ENCODE results near the gene WDR37. TPM values are rescaled to one million over a fixed set of nuclear protein-coding genes. Genes with fewer than 3 reads are reported as not detected.

The WDR37 gene
- total and polyA plus RNA-seq, 2 donors (not counting 1 experiment from before 2014, with no cell fraction given), result 17.3 to 33.2 TPM

GRCh38 chr10:1043532-1043995 lies 12.6 kb upstream of the WDR37 start:
- Histone ChIP-seq H3K27me3 (replicated peaks in 1 of 4; ENCODE audit: control extremely low read depth in 1 of 4, control insufficient read depth in 3 of 4, insufficient read depth in 4 of 4, low read length in 3 of 4) (no peaks in the 10 kb centered on the region), H3K36me3 (replicated peaks in 1 of 2; ENCODE audit: control extremely low read depth in 1 of 2, control insufficient read depth in 1 of 2, extremely low read depth in 1 of 2, insufficient read depth in 2 of 2, low read length in 1 of 2) (peaks cover 3 to 31% of the 10 kb centered on the region in 2 experiments), H4K20me1 (ENCODE audit: control insufficient read depth, insufficient read depth, low read length, poor library complexity, severe bottlenecking) (peaks cover 17% of the 10 kb centered on the region), H3K4me1 (ENCODE audit: control insufficient read depth in 2 of 2, insufficient read depth in 2 of 2, low read length in 2 of 2) (peaks cover 40 to 43% of the 10 kb centered on the region in 2 donors), H2AFZ (ENCODE audit: insufficient read depth, low read depth, low read length, poor library complexity, severe bottlenecking) (no peak overlapping the region), H3K9ac (ENCODE audit: low read length) (peak overlapping the region; percentile 59), H3K27ac (ENCODE audit: low read length in 2 of 2) (peak overlapping the region; percentile 65 to 86), H3K4me3 (ENCODE audit: control extremely low read depth in 1 of 5, extremely low read depth in 1 of 5, insufficient read depth in 1 of 5, low read depth in 2 of 5, low read length in 4 of 5) (peak overlapping the region; percentile 32 to 81 (median 59)), H3K4me2 (replicated peaks; ENCODE audit: low read depth, low read length, poor library complexity, severe bottlenecking) (peak overlapping the region; percentile 69), H3K9me3 (ENCODE audit: control extremely low read depth in 1 of 3, control insufficient read depth in 2 of 3, insufficient read depth in 1 of 3, low read length in 2 of 3) (no peaks in the 10 kb centered on the region), H3K79me2 (ENCODE audit: control insufficient read depth, insufficient read depth, low read length) (peaks cover 36% of the 10 kb centered on the region)
- WGBS (ENCODE audit: insufficient coverage), result 0% methylated on average over 5 of the region's 12 CpGs
- peak overlapping the region; percentile 83 for H3K4me3 Mint-ChIP-seq
- DNase-seq, result peak; percentile 83
- intact Hi-C loops (cut with micrococcal nuclease), result loop anchor here (2.0 to 10.0 kb wide), 3 partner anchors 13 to 729 kb away; partner anchors contain the start of gene WDR37
- H3K27me3 Mint-ChIP-seq, result no peaks in the 10 kb centered on the region
- CTCF ChIA-PET, result interaction anchor here (1.2 kb wide), 1 partner anchor 110 kb away, joined by 3 read pairs; no protein-coding TSS in a partner anchor
- H3K4me1 Mint-ChIP-seq, result peaks cover 50% of the 10 kb centered on the region
- TF ChIP-seq CTCF (IDR thresholded peaks at IDR 0.05), result no peak
- no peak for TF ChIP-seq EZH2 (IDR thresholded peaks at IDR 0.05; ENCODE audit: borderline replicate concordance, insufficient read depth, low read depth, low read length, poor library complexity, severe bottlenecking)
- H3K9me3 Mint-ChIP-seq (ENCODE audit: insufficient read depth), result peaks cover 2% of the 10 kb centered on the region
- H3K27ac Mint-ChIP-seq, result peak overlapping the region; percentile 95
- ATAC-seq (ENCODE audit: low read depth), result peak; percentile 59
- POLR2A ChIA-PET, result interaction anchor here (1.2 kb wide), 1 partner anchor 13 kb away, joined by 3 read pairs; no protein-coding TSS in a partner anchor

GRCh38 chr10:1044146-1044545 lies 12.0 kb upstream of the WDR37 start:
- ATAC-seq (ENCODE audit: low read depth), result no peak
- TF ChIP-seq EZH2 (IDR thresholded peaks at IDR 0.05; ENCODE audit: borderline replicate concordance, insufficient read depth, low read depth, low read length, poor library complexity, severe bottlenecking), result no peak
- TF ChIP-seq CTCF (IDR thresholded peaks at IDR 0.05), result no peak
- no peaks in the 10 kb centered on the region for H3K27me3 Mint-ChIP-seq
- peaks cover 40 to 43% of the 10 kb centered on the region in 2 donors for H3K4me1 ChIP-seq (ENCODE audit: control insufficient read depth in 2 of 2, insufficient read depth in 2 of 2, low read length in 2 of 2)
- peaks cover 53% of the 10 kb centered on the region for H3K4me1 Mint-ChIP-seq
- H3K4me3 ChIP-seq (ENCODE audit: control extremely low read depth in 1 of 5, extremely low read depth in 1 of 5, insufficient read depth in 1 of 5, low read depth in 2 of 5, low read length in 4 of 5), result peak overlapping the region; percentile 32 to 81 (median 59)
- H3K4me2 ChIP-seq (replicated peaks; ENCODE audit: low read depth, low read length, poor library complexity, severe bottlenecking), result peak overlapping the region; percentile 69
- CTCF ChIA-PET, result no interaction called here
- POLR2A ChIA-PET, result interaction anchor here (1.2 kb wide), 1 partner anchor 12 kb away, joined by 3 read pairs; no protein-coding TSS in a partner anchor
- WGBS (ENCODE audit: insufficient coverage), result 16% methylated on average over 4 of the region's 4 CpGs
- H3K27me3 ChIP-seq (replicated peaks in 1 of 4; ENCODE audit: control extremely low read depth in 1 of 4, control insufficient read depth in 3 of 4, insufficient read depth in 4 of 4, low read length in 3 of 4), result no peaks in the 10 kb centered on the region
- H3K36me3 ChIP-seq (replicated peaks in 1 of 2; ENCODE audit: control extremely low read depth in 1 of 2, control insufficient read depth in 1 of 2, extremely low read depth in 1 of 2, insufficient read depth in 2 of 2, low read length in 1 of 2), result peaks cover 3 to 30% of the 10 kb centered on the region in 2 experiments
- no peak overlapping the region for H2AFZ ChIP-seq (ENCODE audit: insufficient read depth, low read depth, low read length, poor library complexity, severe bottlenecking)
- H3K27ac ChIP-seq (ENCODE audit: low read length in 2 of 2), result peak overlapping the region; percentile 65 to 86
- H4K20me1 ChIP-seq (ENCODE audit: control insufficient read depth, insufficient read depth, low read length, poor library complexity, severe bottlenecking), result peaks cover 17% of the 10 kb centered on the region
- DNase-seq, result no peak
- H3K9me3 Mint-ChIP-seq (ENCODE audit: insufficient read depth), result peaks cover 2% of the 10 kb centered on the region
- H3K79me2 ChIP-seq (ENCODE audit: control insufficient read depth, insufficient read depth, low read length), result peaks cover 36% of the 10 kb centered on the region
- H3K27ac Mint-ChIP-seq, result peak overlapping the region; percentile 95
- intact Hi-C loops (cut with micrococcal nuclease), result loop anchor here (5.0 to 10.0 kb wide), 2 partner anchors 192 to 729 kb away; no protein-coding TSS in a partner anchor
- H3K9ac ChIP-seq (ENCODE audit: low read length), result peak overlapping the region; percentile 59
- H3K4me3 Mint-ChIP-seq, result peak overlapping the region; percentile 83
- no peaks in the 10 kb centered on the region for H3K9me3 ChIP-seq (ENCODE audit: control extremely low read depth in 1 of 3, control insufficient read depth in 2 of 3, insufficient read depth in 1 of 3, low read length in 2 of 3)

Measured in B cell (primary cell).